Upper lobe of left lung (tissue), 4 donors: ENCODE measurements around the gene MPRIP.

ENCODE experiments used
- POLR2A ChIP-seq, 4 donors: fragments of 450-650 bp; IDR thresholded peaks; one replicate each; pipeline ENCODE4 v1.5.1; 2016 to 2017; ENCODE audit warnings: antibody characterized with exemption in 4 of 4, mild to moderate bottlenecking in 2 of 4
- TF ChIP-seq, protein P1 (sequence below), 6 experiments: fragments of 450-650 bp in 4 of 6; fragments of 200-600 bp in 2 of 6; sonication (generic) in 2 of 6; IDR thresholded peaks; one replicate each; pipeline ENCODE4 v1.5.1; 2016 to 2019; ENCODE audit warnings: antibody characterized with exemption in 6 of 6

GRCh38 chr17:17077101-17077500 lies 34.8 kb downstream of the MPRIP start:
- no peak for TF ChIP-seq POLR2A (IDR thresholded peaks at IDR 0.05)
- TF ChIP-seq, protein P1, sequence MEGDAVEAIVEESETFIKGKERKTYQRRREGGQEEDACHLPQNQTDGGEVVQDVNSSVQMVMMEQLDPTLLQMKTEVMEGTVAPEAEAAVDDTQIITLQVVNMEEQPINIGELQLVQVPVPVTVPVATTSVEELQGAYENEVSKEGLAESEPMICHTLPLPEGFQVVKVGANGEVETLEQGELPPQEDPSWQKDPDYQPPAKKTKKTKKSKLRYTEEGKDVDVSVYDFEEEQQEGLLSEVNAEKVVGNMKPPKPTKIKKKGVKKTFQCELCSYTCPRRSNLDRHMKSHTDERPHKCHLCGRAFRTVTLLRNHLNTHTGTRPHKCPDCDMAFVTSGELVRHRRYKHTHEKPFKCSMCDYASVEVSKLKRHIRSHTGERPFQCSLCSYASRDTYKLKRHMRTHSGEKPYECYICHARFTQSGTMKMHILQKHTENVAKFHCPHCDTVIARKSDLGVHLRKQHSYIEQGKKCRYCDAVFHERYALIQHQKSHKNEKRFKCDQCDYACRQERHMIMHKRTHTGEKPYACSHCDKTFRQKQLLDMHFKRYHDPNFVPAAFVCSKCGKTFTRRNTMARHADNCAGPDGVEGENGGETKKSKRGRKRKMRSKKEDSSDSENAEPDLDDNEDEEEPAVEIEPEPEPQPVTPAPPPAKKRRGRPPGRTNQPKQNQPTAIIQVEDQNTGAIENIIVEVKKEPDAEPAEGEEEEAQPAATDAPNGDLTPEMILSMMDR (IDR thresholded peaks at IDR 0.05): no peak
